Measurements from ENCODE around the gene RPLP2.

The RPLP2 gene

DNA sequence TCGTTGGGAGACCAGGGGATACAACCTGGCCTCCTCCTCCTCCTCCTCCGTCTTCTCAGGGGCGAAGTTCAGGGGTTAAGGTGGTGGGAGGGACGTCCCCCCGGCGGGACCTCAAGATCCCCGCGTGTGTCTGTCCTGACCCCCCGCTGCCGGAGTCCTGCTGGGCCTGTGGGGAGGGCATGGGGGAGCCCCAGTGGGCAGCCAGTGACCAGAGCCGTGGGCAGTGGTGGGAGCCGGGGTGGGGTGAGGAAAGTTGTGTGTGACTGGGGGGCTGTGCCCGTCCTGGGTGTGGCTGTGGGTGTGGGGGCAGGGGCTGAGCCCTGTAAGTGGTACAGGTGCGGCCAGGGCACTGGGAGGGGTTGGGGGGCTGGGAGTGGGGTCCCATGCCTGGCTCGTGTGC, 43.0 kb downstream of the RPLP2 start:
- TF ChIP-seq JUND (IDR thresholded peaks at IDR 0.05; ENCODE audit: low read depth), result no peak
- no peak for DNase-seq (ENCODE audit: low read depth in 1 of 2, low spot score in 1 of 2)
- in situ Hi-C loops (cut with HindIII; ENCODE audit: low pct_unique_long_range_greater_than_20kb, low sequenced_read_pairs), result no loop called here

- no peak for TF ChIP-seq JUND (IDR thresholded peaks at IDR 0.05; ENCODE audit: low read depth)
- DNase-seq (ENCODE audit: low read depth in 1 of 2, low spot score in 1 of 2), result no peak
- in situ Hi-C loops (cut with HindIII; ENCODE audit: low pct_unique_long_range_greater_than_20kb, low sequenced_read_pairs), result no loop called here
These were observed 44.1 kb downstream of the RPLP2 start for GRCh38 chr11:853682-854448.

- in situ Hi-C loops (cut with HindIII; ENCODE audit: low pct_unique_long_range_greater_than_20kb, low sequenced_read_pairs), result no loop called here
- no peak for TF ChIP-seq JUND (IDR thresholded peaks at IDR 0.05; ENCODE audit: low read depth)
- DNase-seq (ENCODE audit: low read depth in 1 of 2, low spot score in 1 of 2), result no peak
These were observed 45.0 kb downstream of the RPLP2 start for GRCh38 chr11:854601-855329.

DNA sequence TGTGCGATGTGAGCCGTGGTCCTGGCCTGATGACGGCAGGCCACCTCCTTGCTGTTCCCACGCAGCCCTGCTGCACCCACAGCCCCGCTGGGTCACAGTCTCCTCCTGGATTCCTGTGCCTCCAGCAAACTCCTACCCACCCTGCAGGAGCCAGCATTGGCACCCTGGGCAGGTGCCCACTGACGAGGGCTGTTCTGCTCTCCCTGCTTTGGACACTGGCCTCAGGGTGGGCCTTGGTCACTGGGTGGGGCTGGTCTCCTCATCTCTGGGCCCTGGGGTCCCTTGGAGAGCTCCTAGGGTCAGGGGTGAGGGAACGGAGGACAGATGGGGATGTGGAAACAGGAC, 45.5 kb downstream of the RPLP2 start:
- DNase-seq (ENCODE audit: low read depth in 1 of 2, low spot score in 1 of 2), result no peak
- in situ Hi-C loops (cut with HindIII; ENCODE audit: low pct_unique_long_range_greater_than_20kb, low sequenced_read_pairs), result no loop called here
- no peak for TF ChIP-seq JUND (IDR thresholded peaks at IDR 0.05; ENCODE audit: low read depth)

- in situ Hi-C loops (cut with HindIII; ENCODE audit: low pct_unique_long_range_greater_than_20kb, low sequenced_read_pairs), result no loop called here
- no peak for DNase-seq (ENCODE audit: low read depth in 1 of 2, low spot score in 1 of 2)
- no peak for TF ChIP-seq JUND (IDR thresholded peaks at IDR 0.05; ENCODE audit: low read depth)
These were observed 46.0 kb downstream of the RPLP2 start for GRCh38 chr11:855796-856195.

- in situ Hi-C loops (cut with HindIII; ENCODE audit: low pct_unique_long_range_greater_than_20kb, low sequenced_read_pairs), result no loop called here
- no peak for DNase-seq (ENCODE audit: low read depth in 1 of 2, low spot score in 1 of 2)
- no peak for TF ChIP-seq JUND (IDR thresholded peaks at IDR 0.05; ENCODE audit: low read depth)
These were observed 46.6 kb downstream of the RPLP2 start for GRCh38 chr11:856397-856796.

DNA sequence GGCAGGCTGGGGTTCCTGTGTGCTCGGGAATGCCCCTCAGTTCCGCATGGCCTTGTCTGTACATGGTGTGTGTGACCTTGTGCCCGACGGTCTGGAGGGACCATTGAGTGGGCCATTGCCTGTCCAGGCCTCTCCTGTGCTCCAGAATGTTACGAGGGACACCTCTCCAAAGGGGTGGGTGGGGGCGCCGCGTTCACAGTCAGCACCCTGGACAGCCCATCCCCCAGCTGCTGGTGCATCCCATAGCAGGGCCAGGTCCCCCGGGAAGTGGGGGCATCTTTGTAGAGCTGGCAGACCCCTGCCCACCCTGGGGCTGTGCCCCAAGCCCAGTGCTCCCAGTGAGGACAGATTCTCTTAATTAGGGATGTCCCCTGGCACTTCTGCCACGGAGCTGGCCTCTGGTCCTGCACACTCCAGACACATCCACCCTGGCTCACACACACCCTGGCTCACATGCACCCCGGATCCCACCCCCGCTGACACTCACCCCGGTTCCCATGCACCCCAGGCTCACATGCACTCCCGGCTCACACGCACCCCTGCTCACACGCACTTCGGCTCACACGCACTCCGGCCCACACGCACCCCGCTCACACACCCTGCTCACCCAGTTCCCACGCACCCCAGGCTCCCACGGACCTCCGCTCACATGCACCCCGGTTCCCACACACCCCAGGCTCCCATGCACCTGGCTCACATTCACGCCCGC, 48.4 kb downstream of the RPLP2 start:
- in situ Hi-C loops (cut with HindIII; ENCODE audit: low pct_unique_long_range_greater_than_20kb, low sequenced_read_pairs), result no loop called here
- no peak for TF ChIP-seq JUND (IDR thresholded peaks at IDR 0.05; ENCODE audit: low read depth)
- DNase-seq (ENCODE audit: low read depth in 1 of 2, low spot score in 1 of 2), result no peak

DNA sequence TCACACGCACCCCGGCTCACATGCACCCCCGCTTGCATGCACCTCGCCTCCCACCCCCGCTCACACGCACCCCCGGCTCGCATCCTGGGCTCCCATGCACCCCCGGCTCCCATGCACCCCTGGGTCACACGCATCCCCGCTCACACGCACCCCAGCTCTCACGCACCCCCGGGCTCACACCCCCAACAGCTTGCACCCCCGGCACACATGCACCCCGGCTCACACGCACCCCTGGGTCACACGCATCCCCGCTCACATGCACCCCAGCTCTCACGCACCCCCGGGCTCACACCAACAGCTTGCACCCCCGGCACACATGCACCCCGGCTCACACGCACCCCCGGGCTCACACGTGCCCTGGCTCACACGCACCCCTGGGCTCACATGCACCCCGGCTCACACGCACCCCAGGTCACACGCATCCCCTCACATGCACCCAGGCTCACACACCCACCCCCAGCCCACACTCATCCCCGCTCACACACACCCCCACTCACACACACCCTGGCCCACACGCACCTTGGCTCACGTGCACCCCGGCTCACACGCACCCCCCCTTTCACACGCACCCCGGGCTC, 49.1 kb downstream of the RPLP2 start:
- in situ Hi-C loops (cut with HindIII; ENCODE audit: low pct_unique_long_range_greater_than_20kb, low sequenced_read_pairs), result no loop called here
- TF ChIP-seq JUND (IDR thresholded peaks at IDR 0.05; ENCODE audit: low read depth), result no peak
- DNase-seq (ENCODE audit: low read depth in 1 of 2, low spot score in 1 of 2), result no peak

DNA sequence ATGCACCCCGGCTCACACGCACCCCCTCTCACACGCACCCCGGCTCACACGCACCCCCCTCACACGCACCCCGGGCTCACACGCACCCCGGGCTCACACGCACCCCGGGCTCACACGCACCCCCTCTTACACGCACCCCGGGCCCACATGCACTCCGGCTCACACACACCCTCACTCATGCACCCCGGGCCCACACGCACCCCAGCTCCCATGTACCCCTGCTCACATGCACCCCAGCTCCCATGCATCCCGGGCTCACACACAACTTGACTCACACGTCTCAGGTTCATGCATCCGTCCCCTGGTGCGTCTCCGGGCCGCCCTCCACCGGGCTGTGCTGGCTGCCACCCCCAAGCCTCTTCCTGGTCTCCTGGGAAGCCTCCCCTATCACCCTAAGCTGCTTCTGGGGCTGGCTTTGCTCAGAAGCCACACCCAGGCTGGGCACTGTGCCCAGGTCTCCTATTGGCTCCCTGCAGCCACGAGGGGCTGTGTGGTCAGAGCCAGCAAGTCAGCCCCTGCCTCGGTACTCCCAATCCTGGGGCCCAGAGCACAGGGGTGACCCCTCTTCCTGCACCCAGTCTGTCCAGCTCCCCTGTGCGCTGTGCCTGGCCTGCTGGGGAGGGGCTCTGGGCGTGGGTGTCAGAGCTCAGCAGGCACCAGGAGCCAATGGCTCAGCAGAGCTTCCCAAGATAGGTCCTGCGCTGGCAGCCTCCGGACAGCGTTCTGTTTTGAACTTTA, 49.8 kb downstream of the RPLP2 start:
- in situ Hi-C loops (cut with HindIII; ENCODE audit: low pct_unique_long_range_greater_than_20kb, low sequenced_read_pairs), result no loop called here
- peak in 1 of 2 experiments; percentile 42 for DNase-seq (ENCODE audit: low read depth in 1 of 2, low spot score in 1 of 2)
- no peak for TF ChIP-seq JUND (IDR thresholded peaks at IDR 0.05; ENCODE audit: low read depth)

GRCh38 chr11:860234-861104, 50.7 kb downstream of the RPLP2 start:
- no peak for TF ChIP-seq JUND (IDR thresholded peaks at IDR 0.05; ENCODE audit: low read depth)
- in situ Hi-C loops (cut with HindIII; ENCODE audit: low pct_unique_long_range_greater_than_20kb, low sequenced_read_pairs), result no loop called here
- no peak for DNase-seq (ENCODE audit: low read depth in 1 of 2, low spot score in 1 of 2)

DNA sequence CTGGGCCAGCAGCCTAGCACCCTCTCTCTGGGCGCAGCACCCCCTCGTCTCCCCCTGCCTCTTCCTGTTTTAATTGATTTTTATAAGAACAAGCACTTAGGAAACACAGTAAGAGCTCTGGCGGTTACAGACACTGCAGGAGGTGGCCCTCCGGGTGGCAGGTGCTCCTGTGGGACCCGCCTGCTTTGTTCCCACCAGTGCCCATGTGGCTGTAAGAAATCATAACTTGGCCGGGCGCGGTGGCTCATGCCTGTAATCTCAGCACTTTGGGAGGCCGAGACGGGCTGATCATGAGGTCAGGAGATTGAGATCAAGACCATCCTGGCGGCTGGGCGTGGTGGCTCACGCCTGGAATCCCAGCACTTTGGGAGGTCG, 51.3 kb downstream of the RPLP2 start:
- DNase-seq (ENCODE audit: low read depth in 1 of 2, low spot score in 1 of 2), result no peak
- no peak for TF ChIP-seq JUND (IDR thresholded peaks at IDR 0.05; ENCODE audit: low read depth)
- in situ Hi-C loops (cut with HindIII; ENCODE audit: low pct_unique_long_range_greater_than_20kb, low sequenced_read_pairs), result no loop called here
